ENCODE measurements around the gene ZNF512B. TPM values are rescaled to one million over a fixed set of nuclear protein-coding genes. Genes with fewer than 3 reads are reported as not detected.
A peak's percentile ranks its signal among the peaks of the same experiment; 100 is the strongest.
"Not testable (repeated sequence)": the region's sequence is repeated elsewhere in the genome, so short reads cannot be mapped to it uniquely, and the experiment has no call there.

Gene ZNF512B
- total RNA-seq, 1 experiment from 2014 or later: 15.5 TPM

- H3K27me3 ChIP-seq (ENCODE audit: control insufficient read depth, insufficient read depth, low read length): peaks cover 8% of the 10 kb centered on the region; the same call in 1 of the 2 replicates
- peak within 1 kb of the TSS; percentile 80 for H3K4me3 ChIP-seq (ENCODE audit: insufficient read depth, low read depth, low read length)
- peak; percentile 99 for DNase-seq
- peaks cover 13% of the 10 kb centered on the region for H3K36me3 ChIP-seq (replicated peaks; ENCODE audit: control insufficient read depth, insufficient read depth, low read length)
These were observed 11.3 kb upstream of the ZNF512B start, which contains the start of gene PRPF6 for GRCh38 chr20:63980806-63981728. TSS of gene PRPF6 (plus strand) at chr20:63981132. CDS start at chr20:63981246, 114 bp downstream.

- Histone ChIP-seq H3K36me3 (replicated peaks; ENCODE audit: control insufficient read depth, insufficient read depth, low read length) (peaks cover 10% of the 10 kb centered on the region), H3K4me3 (ENCODE audit: insufficient read depth, low read depth, low read length) (peak overlapping the region; percentile 80; the same call in 1 of the 2 replicates), H3K27me3 (ENCODE audit: control insufficient read depth, insufficient read depth, low read length) (peaks cover 8% of the 10 kb centered on the region; the same call in 1 of the 2 replicates)
- no peak for DNase-seq
These were observed 10.6 kb upstream of the ZNF512B start for GRCh38 chr20:63980317-63980805.

- Histone ChIP-seq H3K4me3 (ENCODE audit: insufficient read depth, low read depth, low read length) (peak within 1 kb of the TSS; percentile 80), H3K36me3 (replicated peaks; ENCODE audit: control insufficient read depth, insufficient read depth, low read length) (peaks cover 5% of the 10 kb centered on the region), H3K27me3 (ENCODE audit: control insufficient read depth, insufficient read depth, low read length) (peaks cover 8% of the 10 kb centered on the region; the same call in 1 of the 2 replicates)
- peak; percentile 89 for DNase-seq
These were observed 10.0 kb upstream of the ZNF512B start, which contains the start of gene SAMD10 for GRCh38 chr20:63979557-63980316. TSS of gene SAMD10 (minus strand) at chr20:63979642. CDS start at chr20:63979467, 175 bp downstream.

- Histone ChIP-seq H3K27me3 (ENCODE audit: control insufficient read depth, insufficient read depth, low read length) (peaks cover 8% of the 10 kb centered on the region; the same call in 1 of the 2 replicates), H3K4me3 (ENCODE audit: insufficient read depth, low read depth, low read length) (peak overlapping the region; percentile 80), H3K36me3 (replicated peaks; ENCODE audit: control insufficient read depth, insufficient read depth, low read length) (0 out of 2 replicates have a peak, but pooled peaks cover 1% of the 10 kb centered on the region)
- peak; percentile 88 for DNase-seq
These were observed 9.5 kb upstream of the ZNF512B start for GRCh38 chr20:63979229-63979556.

GRCh38 chr20:63978319-63979228, 8.8 kb upstream of the ZNF512B start:
- peak; percentile 93 for DNase-seq
- Histone ChIP-seq H3K36me3 (replicated peaks; ENCODE audit: control insufficient read depth, insufficient read depth, low read length) (0 out of 2 replicates have a peak, but pooled peaks cover 1% of the 10 kb centered on the region), H3K4me3 (ENCODE audit: insufficient read depth, low read depth, low read length) (peak overlapping the region; percentile 80), H3K27me3 (ENCODE audit: control insufficient read depth, insufficient read depth, low read length) (peaks cover 8% of the 10 kb centered on the region; the same call in 1 of the 2 replicates)

DNA sequence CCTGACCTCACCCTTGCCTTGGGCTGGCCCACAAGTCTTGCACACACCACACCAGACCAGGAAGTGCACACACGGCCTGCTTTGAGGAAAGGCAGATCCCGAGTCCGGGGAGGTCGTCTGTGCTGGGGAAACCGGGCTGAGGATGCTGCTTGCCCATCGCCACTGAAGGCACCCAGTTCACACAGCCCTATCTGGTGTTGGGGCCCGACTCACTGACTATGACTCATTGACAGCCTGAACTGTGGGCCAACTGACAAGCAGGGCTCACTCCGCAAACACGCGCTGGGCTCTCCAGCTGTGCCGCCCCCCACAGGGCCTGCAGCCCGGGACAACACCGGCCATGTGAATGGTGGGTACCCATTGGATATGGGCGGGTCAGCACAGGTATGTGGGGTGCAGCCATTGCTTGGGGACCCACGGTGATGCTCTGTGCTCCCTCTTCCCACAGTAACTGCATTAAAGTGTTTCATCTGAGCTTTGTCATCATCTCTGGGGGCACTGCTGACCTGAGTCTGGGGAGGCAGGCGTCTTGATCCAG, 8.1 kb upstream of the ZNF512B start:
- H3K4me3 ChIP-seq (ENCODE audit: insufficient read depth, low read depth, low read length): no peak overlapping the region
- 0 out of 2 replicates have a peak, but pooled peaks cover under 1% of the 10 kb centered on the region for H3K36me3 ChIP-seq (replicated peaks; ENCODE audit: control insufficient read depth, insufficient read depth, low read length)
- DNase-seq: peak; percentile 42
- H3K27me3 ChIP-seq (ENCODE audit: control insufficient read depth, insufficient read depth, low read length): peaks cover 9% of the 10 kb centered on the region

- no peaks in the 10 kb centered on the region for H3K36me3 ChIP-seq (replicated peaks; ENCODE audit: control insufficient read depth, insufficient read depth, low read length)
- DNase-seq: peak; percentile 36
- no peak overlapping the region for H3K4me3 ChIP-seq (ENCODE audit: insufficient read depth, low read depth, low read length)
- peaks cover 10% of the 10 kb centered on the region for H3K27me3 ChIP-seq (ENCODE audit: control insufficient read depth, insufficient read depth, low read length)
These were observed 7.4 kb upstream of the ZNF512B start for GRCh38 chr20:63976980-63977738.

- not testable (repeated sequence) for H3K27me3 ChIP-seq (ENCODE audit: control insufficient read depth, insufficient read depth, low read length); H3K4me3 ChIP-seq (ENCODE audit: insufficient read depth, low read depth, low read length); H3K36me3 ChIP-seq (replicated peaks; ENCODE audit: control insufficient read depth, insufficient read depth, low read length); DNase-seq
These were observed 6.8 kb upstream of the ZNF512B start for GRCh38 chr20:63976511-63976910.

- DNase-seq: peak; percentile 65
- H3K27me3 ChIP-seq (ENCODE audit: control insufficient read depth, insufficient read depth, low read length): peaks cover 10% of the 10 kb centered on the region
- H3K36me3 ChIP-seq (replicated peaks; ENCODE audit: control insufficient read depth, insufficient read depth, low read length): no peaks in the 10 kb centered on the region
- no peak overlapping the region for H3K4me3 ChIP-seq (ENCODE audit: insufficient read depth, low read depth, low read length)
These were observed 4.9 kb upstream of the ZNF512B start for GRCh38 chr20:63974402-63975200.

DNA sequence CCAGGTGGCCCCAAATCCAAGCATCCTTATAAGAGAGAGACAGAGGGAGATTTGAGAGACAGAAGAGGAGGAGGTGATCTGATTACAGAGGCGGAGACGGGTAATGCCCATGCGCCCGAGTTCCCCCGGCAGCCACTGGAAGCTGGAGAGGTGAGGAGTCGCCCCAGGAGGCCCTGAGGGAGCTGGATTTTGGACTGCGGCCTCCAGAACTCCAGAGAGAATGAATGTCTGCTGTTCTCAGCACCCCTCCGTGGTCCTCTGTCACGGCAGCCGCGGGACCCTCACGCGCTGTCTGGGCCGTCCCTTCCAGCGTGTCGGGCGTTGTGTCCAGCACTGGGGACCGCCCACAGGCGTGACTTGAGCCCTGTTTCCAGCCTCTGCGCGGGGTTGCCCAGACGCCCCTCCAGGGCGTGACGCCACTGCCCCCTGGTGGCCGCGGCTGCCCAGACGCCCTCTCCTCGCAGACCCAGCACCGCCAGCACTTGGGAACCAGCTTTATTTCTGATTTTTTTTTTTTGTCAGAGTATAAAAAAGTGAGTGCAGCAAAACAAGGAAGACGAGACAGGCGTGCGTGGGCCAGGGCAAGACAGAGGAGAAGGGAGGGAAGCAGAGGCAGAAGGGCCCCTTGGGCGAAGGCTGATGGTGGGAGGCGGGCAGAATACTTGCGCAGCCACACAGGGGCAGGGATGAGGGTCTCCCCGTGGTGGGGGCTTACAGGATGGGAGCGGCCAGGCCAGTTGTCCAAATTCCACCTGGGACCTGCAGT, 4.1 kb upstream of the ZNF512B start:
- peak; percentile 97 for DNase-seq
- Histone ChIP-seq H3K27me3 (ENCODE audit: control insufficient read depth, insufficient read depth, low read length) (peaks cover 10% of the 10 kb centered on the region), H3K36me3 (replicated peaks; ENCODE audit: control insufficient read depth, insufficient read depth, low read length) (no peaks in the 10 kb centered on the region), H3K4me3 (ENCODE audit: insufficient read depth, low read depth, low read length) (peak overlapping the region; percentile 53)

DNA sequence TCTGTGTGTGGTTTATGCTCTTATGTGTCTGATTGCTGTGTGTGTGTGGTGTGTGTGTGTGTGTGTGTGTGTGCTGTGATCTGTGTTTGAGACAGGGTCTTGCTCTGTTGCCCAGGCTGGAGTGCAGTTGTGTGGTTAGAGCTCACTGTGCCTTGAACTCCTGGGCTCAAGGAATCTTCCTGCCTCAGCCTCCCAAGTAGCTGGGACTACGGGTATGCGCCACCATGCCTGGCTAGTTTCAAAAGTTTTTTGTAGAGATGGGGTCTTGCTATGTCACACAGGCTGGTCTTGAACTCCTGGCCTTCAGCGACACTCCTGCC, 3.4 kb upstream of the ZNF512B start:
- no peaks in the 10 kb centered on the region; the same call in 1 of the 2 replicates for H3K36me3 ChIP-seq (replicated peaks; ENCODE audit: control insufficient read depth, insufficient read depth, low read length)
- H3K27me3 ChIP-seq (ENCODE audit: control insufficient read depth, insufficient read depth, low read length): peaks cover 7% of the 10 kb centered on the region
- H3K4me3 ChIP-seq (ENCODE audit: insufficient read depth, low read depth, low read length): no peak overlapping the region
- no peak for DNase-seq
